Peyer's patch (tissue), 4 donors: ENCODE results near the gene TDRD12. TPM values are rescaled to one million over a fixed set of nuclear protein-coding genes. Genes with fewer than 3 reads are reported as not detected.

Source experiments
- DNase-seq, 3 donors: peaks; one replicate each; pipeline ENCODE4 v3.0.0-alpha.2; 2017 to 2019
- H3K27ac ChIP-seq, 4 donors: fragments of 200-600 bp; sonication (generic); one replicate each; pipeline ENCODE4 v1.5.1; 2016 to 2019
- H3K27me3 ChIP-seq, 2 donors: fragments of 200-600 bp; sonication (generic); one replicate each; pipeline ENCODE4 v1.5.1; 2019
- H3K36me3 ChIP-seq, 3 donors: fragments of 200-600 bp; sonication (generic); one replicate each; pipeline ENCODE4 v1.5.1; 2016 to 2019
- H3K4me1 ChIP-seq, 4 donors: fragments of 200-600 bp; sonication (generic); one replicate each; pipeline ENCODE4 v1.5.1; 2016 to 2019
- H3K4me3 ChIP-seq, 4 donors: fragments of 200-600 bp; sonication (generic); 1 replicate in 3 of 4; 2 replicates in 1 of 4; pipeline ENCODE4 v1.5.1; 2016 to 2019; ENCODE audit warnings: mild to moderate bottlenecking in 1 of 4
- H3K9me3 ChIP-seq, 4 donors: fragments of 200-600 bp; sonication (generic); one replicate each; pipeline ENCODE4 v1.5.1; 2016 to 2019; ENCODE audit warnings: mild to moderate bottlenecking in 1 of 4
- CTCF ChIP-seq, 6 experiments: fragments of 450-650 bp in 4 of 6; fragments of 200-600 bp in 2 of 6; sonication (generic) in 1 of 6; IDR thresholded peaks; one replicate each; pipeline ENCODE4 v1.5.1; 2017 to 2019; ENCODE audit warnings: antibody characterized with exemption in 6 of 6, mild to moderate bottlenecking in 3 of 6, moderate library complexity in 1 of 6
- POLR2A ChIP-seq, 2 donors: fragments of 450-650 bp; IDR thresholded peaks; one replicate each; pipeline ENCODE4 v1.5.1; 2017; ENCODE audit warnings: antibody characterized with exemption in 2 of 2, mild to moderate bottlenecking in 2 of 2, moderate library complexity in 2 of 2
- total RNA-seq, 4 donors: library from RNA; depleted of rRNA; stranded (reverse); fragments of >200 nt; gene quantifications; one replicate each; pipeline ENCODE4 v1.1.0, GENCODE V29; 2016

TDRD12 gene
- total RNA-seq, 4 donors from 2014 or later: 1.7 TPM; not detected in 3

- no peak overlapping the region for H3K4me3 ChIP-seq
- no peaks in the 10 kb centered on the region for H3K9me3 ChIP-seq
- no peaks in the 10 kb centered on the region for H3K27me3 ChIP-seq
- peaks cover 0 to 12% (median 0%) of the 10 kb centered on the region in 3 donors for H3K36me3 ChIP-seq
- no peak for DNase-seq
- H3K27ac ChIP-seq: peak overlapping the region in 2 of 4 donors; percentile 73 to 86
- no peak for TF ChIP-seq POLR2A (IDR thresholded peaks at IDR 0.05)
- TF ChIP-seq CTCF (IDR thresholded peaks at IDR 0.05): no peak
- H3K4me1 ChIP-seq: peaks cover 0 to 51% (median 3%) of the 10 kb centered on the region in 4 donors
Measured at GRCh38 chr19:32870981-32871451, 151.4 kb downstream of the TDRD12 start.

GRCh38 chr19:32872391-32872790, 152.8 kb downstream of the TDRD12 start:
- Histone ChIP-seq H3K27me3 (no peaks in the 10 kb centered on the region), H3K36me3 (no peaks in the 10 kb centered on the region), H3K9me3 (no peaks in the 10 kb centered on the region), H3K4me1 (peaks cover 0 to 62% (median 3%) of the 10 kb centered on the region in 4 donors), H3K27ac (peak overlapping the region in 3 of 4 donors; percentile 22 to 79 (median 71)), H3K4me3 (no peak overlapping the region)
- TF ChIP-seq CTCF (IDR thresholded peaks at IDR 0.05) (no peak), POLR2A (IDR thresholded peaks at IDR 0.05) (no peak)
- DNase-seq: no peak

GRCh38 chr19:32873247-32873959, 153.8 kb downstream of the TDRD12 start:
- Histone ChIP-seq H3K4me1 (peaks cover 0 to 65% (median 3%) of the 10 kb centered on the region in 4 donors), H3K9me3 (no peaks in the 10 kb centered on the region), H3K36me3 (no peaks in the 10 kb centered on the region), H3K4me3 (no peak overlapping the region), H3K27ac (peak overlapping the region in 3 of 4 donors; percentile 22 to 79 (median 71)), H3K27me3 (no peaks in the 10 kb centered on the region)
- TF ChIP-seq CTCF (IDR thresholded peaks at IDR 0.05) (no peak), POLR2A (IDR thresholded peaks at IDR 0.05) (peak in 1 of 2 donors; percentile 19)
- DNase-seq: no peak

GRCh38 chr19:32874605-32875004, 155.0 kb downstream of the TDRD12 start:
- H3K4me1 ChIP-seq: peaks cover 0 to 68% (median 3%) of the 10 kb centered on the region in 4 donors
- no peak overlapping the region for H3K4me3 ChIP-seq
- H3K27ac ChIP-seq: peak overlapping the region in 2 of 4 donors; percentile 71 to 72

GRCh38 chr19:32875428-32875827, 155.9 kb downstream of the TDRD12 start:
- TF ChIP-seq CTCF (IDR thresholded peaks at IDR 0.05): no peak
- TF ChIP-seq POLR2A (IDR thresholded peaks at IDR 0.05): no peak
- no peaks in the 10 kb centered on the region for H3K36me3 ChIP-seq
- H3K9me3 ChIP-seq: no peaks in the 10 kb centered on the region
- no peaks in the 10 kb centered on the region for H3K27me3 ChIP-seq
- H3K4me1 ChIP-seq: peaks cover 0 to 73% (median 3%) of the 10 kb centered on the region in 4 donors
- H3K27ac ChIP-seq: peak overlapping the region in 2 of 4 donors; percentile 72 to 74
- no peak overlapping the region for H3K4me3 ChIP-seq
- DNase-seq: no peak

More at GRCh38 chr19:32874605-32875004, 155.0 kb downstream of the TDRD12 start:
- Histone ChIP-seq H3K27me3 (no peaks in the 10 kb centered on the region), H3K36me3 (no peaks in the 10 kb centered on the region), H3K9me3 (no peaks in the 10 kb centered on the region)
- no peak for DNase-seq
- TF ChIP-seq CTCF (IDR thresholded peaks at IDR 0.05): no peak
- no peak for TF ChIP-seq POLR2A (IDR thresholded peaks at IDR 0.05)
